NCI-H2107 (cell line): ENCODE data around the gene ZC3H6.

Source experiments
- DNase-seq: peaks from one replicate; lab custom pipeline; 2025; lab: John Stamatoyannopoulos, UW

The ZC3H6 gene, protein sequence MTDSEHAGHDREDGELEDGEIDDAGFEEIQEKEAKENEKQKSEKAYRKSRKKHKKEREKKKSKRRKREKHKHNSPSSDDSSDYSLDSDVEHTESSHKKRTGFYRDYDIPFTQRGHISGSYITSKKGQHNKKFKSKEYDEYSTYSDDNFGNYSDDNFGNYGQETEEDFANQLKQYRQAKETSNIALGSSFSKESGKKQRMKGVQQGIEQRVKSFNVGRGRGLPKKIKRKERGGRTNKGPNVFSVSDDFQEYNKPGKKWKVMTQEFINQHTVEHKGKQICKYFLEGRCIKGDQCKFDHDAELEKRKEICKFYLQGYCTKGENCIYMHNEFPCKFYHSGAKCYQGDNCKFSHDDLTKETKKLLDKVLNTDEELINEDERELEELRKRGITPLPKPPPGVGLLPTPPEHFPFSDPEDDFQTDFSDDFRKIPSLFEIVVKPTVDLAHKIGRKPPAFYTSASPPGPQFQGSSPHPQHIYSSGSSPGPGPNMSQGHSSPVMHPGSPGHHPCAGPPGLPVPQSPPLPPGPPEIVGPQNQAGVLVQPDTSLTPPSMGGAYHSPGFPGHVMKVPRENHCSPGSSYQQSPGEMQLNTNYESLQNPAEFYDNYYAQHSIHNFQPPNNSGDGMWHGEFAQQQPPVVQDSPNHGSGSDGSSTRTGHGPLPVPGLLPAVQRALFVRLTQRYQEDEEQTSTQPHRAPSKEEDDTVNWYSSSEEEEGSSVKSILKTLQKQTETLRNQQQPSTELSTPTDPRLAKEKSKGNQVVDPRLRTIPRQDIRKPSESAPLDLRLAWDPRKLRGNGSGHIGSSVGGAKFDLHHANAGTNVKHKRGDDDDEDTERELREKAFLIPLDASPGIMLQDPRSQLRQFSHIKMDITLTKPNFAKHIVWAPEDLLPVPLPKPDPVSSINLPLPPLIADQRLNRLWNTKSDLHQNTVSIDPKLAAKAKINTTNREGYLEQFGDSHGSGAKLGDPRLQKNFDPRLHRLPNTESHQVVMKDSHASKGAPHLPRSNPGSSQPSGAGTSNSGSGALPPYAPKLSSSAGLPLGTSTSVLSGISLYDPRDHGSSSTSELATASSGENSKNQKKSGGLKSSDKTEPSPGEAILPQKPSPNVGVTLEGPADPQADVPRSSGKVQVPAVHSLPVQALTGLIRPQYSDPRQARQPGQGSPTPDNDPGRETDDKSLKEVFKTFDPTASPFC

DNA sequence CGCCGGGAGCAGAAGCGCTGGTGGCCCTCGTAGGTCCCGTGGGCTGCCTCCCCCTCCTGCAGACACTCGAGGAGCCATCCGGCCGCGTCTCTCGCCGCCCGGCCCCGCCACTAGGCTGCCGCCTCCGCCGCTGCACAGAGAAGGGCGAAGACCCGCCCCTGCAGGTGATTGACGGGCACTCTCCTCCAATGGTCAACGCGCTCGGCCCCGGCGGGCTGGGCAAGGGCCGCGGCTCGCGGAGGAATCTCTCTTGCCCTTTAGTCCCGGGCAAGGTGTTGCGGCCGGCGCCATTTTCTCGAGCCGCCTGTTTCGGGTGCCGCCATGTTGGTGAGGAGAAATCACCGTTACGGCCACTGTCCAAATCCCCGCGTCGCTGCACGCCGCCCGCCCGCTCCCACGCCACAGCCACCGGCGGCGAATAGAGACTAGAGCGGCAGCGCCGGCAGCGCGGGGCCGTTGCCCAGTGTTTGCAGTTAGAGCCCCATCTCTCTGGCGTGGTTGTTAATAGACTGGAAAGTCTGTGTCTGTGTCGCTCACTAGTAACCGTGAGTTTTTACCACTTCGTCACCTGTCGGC lies at the start of gene ZC3H6:
Gene ZC3H6, plus strand, starts transcription at position 287 of the 576 bp plus-strand sequence. CDS start 398 bp downstream, outside the sequence.
- peak; percentile 96 for DNase-seq

GRCh38 chr2:112229348-112229747 lies 46.0 kb upstream of the ZC3H6 start:
- DNase-seq: no peak

- DNase-seq: no peak
Measured at GRCh38 chr2:112230371-112230770, 45.0 kb upstream of the ZC3H6 start.

GRCh38 chr2:112239862-112240261 lies 35.5 kb upstream of the ZC3H6 start:
- no peak for DNase-seq

GRCh38 chr2:112242384-112242783 lies 33.0 kb upstream of the ZC3H6 start:
- peak; percentile 3 for DNase-seq

DNA sequence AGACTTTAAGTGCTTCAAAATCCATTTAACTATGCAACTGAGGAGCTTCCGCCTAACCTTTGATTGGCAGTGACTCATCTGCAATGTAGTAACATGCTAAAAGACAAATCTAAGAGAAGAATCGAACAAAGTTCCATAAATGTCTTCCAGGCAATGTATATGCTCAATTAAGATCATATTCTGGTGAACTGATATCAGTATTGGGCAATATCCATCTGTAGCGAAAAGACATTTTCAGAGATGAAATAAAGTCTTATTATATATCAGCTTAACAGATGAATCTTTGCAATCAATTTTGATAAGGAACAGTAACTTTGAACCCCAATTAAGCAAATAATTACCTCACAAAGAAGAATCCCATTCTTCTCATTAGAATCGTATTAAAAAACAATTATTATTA lies 32.2 kb upstream of the ZC3H6 start:
- DNase-seq: no peak

DNA sequence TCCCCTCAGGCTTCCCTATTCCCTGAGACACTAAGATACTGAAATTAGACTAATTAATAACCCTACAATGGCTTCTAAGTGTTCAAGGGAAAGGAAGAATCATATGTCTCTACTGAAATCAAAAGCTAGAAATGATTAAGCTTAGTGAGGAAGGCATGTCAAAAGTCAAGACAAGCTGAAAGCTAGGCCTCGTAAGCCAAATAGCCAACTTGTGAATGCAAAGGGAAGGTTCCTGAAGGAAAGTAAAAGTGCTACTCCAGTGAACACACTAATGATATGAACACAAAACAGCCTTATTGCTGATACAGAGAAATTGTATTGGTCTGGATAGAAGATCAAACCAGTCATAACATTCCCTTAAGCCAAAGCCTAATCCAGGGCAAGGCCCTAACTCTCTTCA lies 30.5 kb upstream of the ZC3H6 start:
- DNase-seq: no peak

DNA sequence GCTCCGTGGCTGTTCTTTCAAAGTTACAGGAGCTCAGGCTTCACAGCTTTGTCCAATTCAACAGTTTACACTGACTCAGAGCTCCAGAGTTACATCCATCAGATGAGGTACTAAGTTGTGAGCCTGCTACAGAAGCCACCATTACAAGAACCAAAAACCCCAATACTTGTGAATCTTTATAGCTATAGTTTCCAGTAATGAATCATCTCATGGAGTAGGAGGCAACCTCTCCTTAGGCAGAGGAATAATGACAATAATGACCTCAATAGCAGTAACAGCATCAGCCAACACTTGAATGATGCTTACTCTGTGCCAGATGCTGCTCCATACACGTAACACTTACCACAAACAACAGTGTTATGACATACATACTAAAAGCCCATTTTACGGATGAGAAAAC lies 24.1 kb upstream of the ZC3H6 start:
- DNase-seq: no peak

- DNase-seq: no peak
Measured at GRCh38 chr2:112253261-112253815, 22.1 kb upstream of the ZC3H6 start.

- peak; percentile 75 for DNase-seq
Measured at GRCh38 chr2:112254466-112255240, 20.7 kb upstream of the ZC3H6 start, which contains the start of gene ZC3H8. Gene ZC3H8 (minus strand): TSS chr2:112255042. CDS start chr2:112254981, 61 bp downstream.

DNA sequence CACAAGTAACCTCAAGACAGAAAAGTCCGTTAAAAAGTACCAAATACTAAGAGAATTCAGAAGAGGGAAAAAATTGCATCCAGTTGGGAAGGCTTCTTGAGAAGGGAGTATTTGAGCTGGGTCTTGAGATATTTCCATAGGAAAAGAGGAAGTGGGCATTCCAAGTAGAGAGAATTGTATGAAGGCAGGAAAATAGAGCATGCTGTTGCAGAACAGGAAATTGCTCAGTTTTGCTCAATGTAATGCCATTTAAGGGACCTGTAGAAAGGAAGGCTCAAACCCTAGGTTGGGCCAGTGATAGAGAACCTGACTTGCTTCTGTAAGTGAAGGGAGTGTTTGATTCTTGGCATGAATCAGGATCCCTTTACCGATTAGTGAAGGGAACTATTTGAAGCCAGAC lies 19.5 kb upstream of the ZC3H6 start:
- DNase-seq: no peak

GRCh38 chr2:112256654-112257053 lies 18.7 kb upstream of the ZC3H6 start:
- no peak for DNase-seq

- DNase-seq: no peak
Measured at GRCh38 chr2:112257575-112257974, 17.8 kb upstream of the ZC3H6 start.

- peak; percentile 46 for DNase-seq
Measured at GRCh38 chr2:112259509-112260294, 15.7 kb upstream of the ZC3H6 start.

GRCh38 chr2:112260295-112260625 lies 15.1 kb upstream of the ZC3H6 start:
- no peak for DNase-seq

GRCh38 chr2:112262876-112263275 lies 12.5 kb upstream of the ZC3H6 start:
- DNase-seq: no peak

DNA sequence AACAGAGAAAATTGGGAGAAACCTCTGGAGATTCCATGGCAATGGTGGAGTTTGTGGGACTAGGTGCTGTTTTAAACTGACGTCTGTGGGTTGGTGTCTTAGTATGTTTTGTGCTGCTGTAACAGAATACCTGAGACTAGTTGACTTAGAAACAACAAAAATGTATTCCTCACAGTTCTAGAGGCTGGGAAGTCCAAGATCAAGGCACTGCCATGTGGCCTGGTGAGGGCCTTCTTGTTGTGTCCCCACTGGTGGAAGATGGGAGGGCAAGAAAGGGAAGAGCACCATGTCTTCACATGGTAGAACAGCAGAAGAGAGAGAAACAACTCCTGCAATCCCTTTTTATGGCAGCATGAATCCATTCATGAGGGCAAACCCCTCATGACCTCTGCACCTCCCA lies 6.8 kb upstream of the ZC3H6 start:
- no peak for DNase-seq

DNA sequence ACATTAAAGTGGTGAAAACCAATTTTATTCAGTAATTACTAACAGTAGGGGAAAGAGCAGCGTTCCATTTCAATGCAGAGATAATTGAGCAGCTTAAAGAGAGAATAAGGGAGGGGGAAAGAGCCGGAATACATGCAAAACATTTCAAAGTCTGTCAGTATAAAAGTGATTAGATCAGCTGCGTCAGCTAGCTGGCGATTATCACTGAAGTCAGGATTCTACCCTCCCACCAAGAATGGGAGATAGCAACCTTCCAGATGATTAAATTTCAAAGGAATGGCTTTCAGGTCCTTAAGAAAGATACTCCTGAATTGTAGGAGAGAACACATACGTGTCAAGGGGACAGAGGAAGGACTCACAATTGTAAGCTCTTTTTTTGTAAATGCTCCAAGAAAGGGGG lies 2.7 kb upstream of the ZC3H6 start:
- DNase-seq: no peak

GRCh38 chr2:112273349-112273748 lies 2.0 kb upstream of the ZC3H6 start:
- DNase-seq: no peak
